ENCODE measurements around the gene SDR39U1. TPM values are rescaled to one million over a fixed set of nuclear protein-coding genes. Genes with fewer than 3 reads are reported as not detected.

The SDR39U1 gene
- total RNA-seq, 1 donor from 2014 or later, result 12.0 TPM

DNA sequence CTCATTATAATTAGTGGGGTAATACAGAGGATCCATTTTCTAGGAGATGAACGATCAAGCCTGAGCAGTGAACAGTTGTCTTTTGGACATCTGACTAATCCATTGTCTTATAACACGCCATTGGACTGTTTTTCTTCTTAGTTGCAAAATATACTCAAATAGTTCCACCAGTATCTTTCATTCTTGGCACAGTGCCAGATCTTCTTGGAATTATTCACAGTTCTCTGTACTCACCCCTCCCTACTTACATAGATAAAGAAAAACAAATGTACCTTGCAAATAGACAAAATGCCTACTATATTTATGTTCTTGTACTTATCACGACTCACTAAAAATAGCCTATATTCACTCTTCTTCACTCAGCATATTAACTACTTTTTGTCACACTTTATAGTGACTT is 16.9 kb downstream of the SDR39U1 start:
- H3K4me3 ChIP-seq (ENCODE audit: low read length in 3 of 3), result no peak overlapping the region
- no peaks in the 10 kb centered on the region for H3K36me3 ChIP-seq (ENCODE audit: control insufficient read depth in 3 of 3, insufficient read depth in 3 of 3, low read length in 3 of 3)
- no peak overlapping the region for H3K9ac ChIP-seq (ENCODE audit: low read depth in 1 of 3, low read length in 3 of 3)
- peaks cover 9 to 11% (median 10%) of the 10 kb centered on the region in 3 donors for H3K4me1 ChIP-seq (ENCODE audit: control insufficient read depth in 3 of 3, insufficient read depth in 3 of 3, low read length in 3 of 3)
- no peaks in the 10 kb centered on the region for H3K27me3 ChIP-seq (ENCODE audit: control insufficient read depth in 3 of 3, insufficient read depth in 3 of 3, low read length in 3 of 3)
- H3K9me3 ChIP-seq (ENCODE audit: control insufficient read depth in 3 of 3, low read length in 3 of 3), result no peaks in the 10 kb centered on the region
- H3K27ac ChIP-seq (ENCODE audit: low read depth, low read length), result peak overlapping the region; percentile 37

DNA sequence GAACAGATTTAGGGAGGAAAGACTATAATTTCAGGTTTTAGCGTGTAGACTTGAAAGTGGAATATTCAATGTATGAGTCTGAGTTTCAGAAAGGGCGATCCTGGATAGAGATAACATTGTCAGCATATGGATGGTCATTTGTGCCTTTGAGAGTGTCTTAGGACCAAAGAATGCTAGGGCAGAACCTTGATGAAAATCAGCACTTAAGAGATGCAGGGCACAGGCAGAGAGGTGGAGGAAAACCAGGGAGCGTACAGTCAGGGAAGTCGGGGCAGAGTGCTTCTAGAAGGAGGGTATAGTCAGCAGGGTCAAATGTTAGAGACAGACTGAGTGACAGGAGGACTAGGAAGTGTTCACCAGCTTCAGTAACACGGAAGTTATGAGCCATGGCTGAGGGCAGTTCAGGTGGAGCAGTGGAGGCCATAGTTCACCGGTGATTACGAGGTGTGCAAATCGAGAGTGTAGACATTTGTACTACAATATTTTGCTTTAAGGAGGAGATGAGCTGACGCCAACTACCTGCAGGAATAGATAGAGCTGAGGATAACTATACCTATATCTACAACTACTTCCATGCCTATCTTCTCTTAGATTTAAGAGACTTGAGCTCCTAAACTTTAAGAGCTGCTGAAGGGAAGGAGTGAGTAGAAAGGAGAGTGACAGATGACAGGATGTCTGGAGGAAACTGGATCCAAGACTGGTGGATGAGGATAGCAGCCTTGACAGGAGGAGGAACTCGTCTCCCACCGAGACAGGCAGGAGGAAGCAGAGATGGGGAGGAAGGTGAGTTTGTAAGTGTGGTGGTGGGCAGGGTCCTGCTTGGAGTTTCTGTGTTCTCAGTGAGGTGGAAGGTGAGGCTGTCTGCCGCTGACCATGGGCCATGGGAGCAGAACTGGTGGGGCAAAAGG is 19.6 kb downstream of the SDR39U1 start:
- H3K27me3 ChIP-seq (ENCODE audit: control insufficient read depth in 3 of 3, insufficient read depth in 3 of 3, low read length in 3 of 3), result peaks cover 0 to 6% (median 2%) of the 10 kb centered on the region in 3 donors
- no peak overlapping the region for H3K27ac ChIP-seq (ENCODE audit: low read depth, low read length)
- H3K4me3 ChIP-seq (ENCODE audit: low read length in 3 of 3), result no peak overlapping the region
- H3K9me3 ChIP-seq (ENCODE audit: control insufficient read depth in 3 of 3, low read length in 3 of 3), result no peaks in the 10 kb centered on the region
- H3K36me3 ChIP-seq (ENCODE audit: control insufficient read depth in 3 of 3, insufficient read depth in 3 of 3, low read length in 3 of 3), result no peaks in the 10 kb centered on the region
- peaks cover 0 to 3% (median 2%) of the 10 kb centered on the region in 3 donors for H3K4me1 ChIP-seq (ENCODE audit: control insufficient read depth in 3 of 3, insufficient read depth in 3 of 3, low read length in 3 of 3)
- H3K9ac ChIP-seq (ENCODE audit: low read depth in 1 of 3, low read length in 3 of 3), result no peak overlapping the region

DNA sequence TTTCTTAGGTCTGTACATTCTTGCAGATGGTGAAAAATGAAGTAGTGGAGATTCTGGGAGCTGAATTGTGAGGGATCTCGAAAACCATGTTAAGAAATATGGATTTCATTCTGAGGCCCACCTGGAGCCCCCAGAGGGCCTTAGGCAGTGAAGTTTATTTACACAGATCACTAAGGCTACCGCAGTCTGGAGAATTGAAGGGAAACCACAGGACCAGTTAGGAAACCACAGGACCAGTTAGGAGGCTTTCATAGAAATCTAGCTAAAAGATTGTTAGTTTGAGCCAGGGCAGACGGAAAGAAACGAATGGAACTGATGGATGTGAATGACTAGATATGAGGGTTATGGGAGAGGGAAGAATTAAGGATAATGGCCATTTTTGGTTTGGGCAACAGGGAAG is 20.3 kb downstream of the SDR39U1 start:
- peaks cover 0 to 6% (median 2%) of the 10 kb centered on the region in 3 donors for H3K27me3 ChIP-seq (ENCODE audit: control insufficient read depth in 3 of 3, insufficient read depth in 3 of 3, low read length in 3 of 3)
- no peak overlapping the region for H3K27ac ChIP-seq (ENCODE audit: low read depth, low read length)
- no peaks in the 10 kb centered on the region for H3K9me3 ChIP-seq (ENCODE audit: control insufficient read depth in 3 of 3, low read length in 3 of 3)
- no peaks in the 10 kb centered on the region for H3K36me3 ChIP-seq (ENCODE audit: control insufficient read depth in 3 of 3, insufficient read depth in 3 of 3, low read length in 3 of 3)
- H3K9ac ChIP-seq (ENCODE audit: low read depth in 1 of 3, low read length in 3 of 3), result no peak overlapping the region
- H3K4me1 ChIP-seq (ENCODE audit: control insufficient read depth in 3 of 3, insufficient read depth in 3 of 3, low read length in 3 of 3), result peaks cover 0 to 3% (median 2%) of the 10 kb centered on the region in 3 donors
- no peak overlapping the region for H3K4me3 ChIP-seq (ENCODE audit: low read length in 3 of 3)

DNA sequence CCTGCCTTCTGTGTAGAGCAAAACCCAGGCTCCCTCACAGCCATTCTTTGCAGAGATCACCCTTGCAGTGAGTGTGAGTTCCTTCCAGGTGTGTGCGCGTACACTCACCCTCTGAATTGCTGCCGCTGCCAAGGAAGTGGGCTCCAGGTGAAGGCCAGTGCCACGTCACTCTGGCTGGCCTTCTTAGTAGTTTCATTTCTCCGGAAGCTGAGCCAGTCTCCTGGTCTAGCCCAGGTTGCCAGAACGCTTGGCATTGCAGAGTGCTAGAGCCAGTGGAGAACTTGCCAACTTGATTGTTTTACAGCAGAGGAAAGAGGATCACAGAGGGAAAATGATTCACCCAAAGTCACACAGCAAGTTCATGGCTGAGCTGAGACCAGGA is 24.1 kb downstream of the SDR39U1 start:
- Histone ChIP-seq H3K27ac (ENCODE audit: low read depth, low read length) (no peak overlapping the region), H3K9me3 (ENCODE audit: control insufficient read depth in 3 of 3, low read length in 3 of 3) (no peaks in the 10 kb centered on the region), H3K27me3 (ENCODE audit: control insufficient read depth in 3 of 3, insufficient read depth in 3 of 3, low read length in 3 of 3) (peaks cover 0 to 6% (median 2%) of the 10 kb centered on the region in 3 donors), H3K4me3 (ENCODE audit: low read length in 3 of 3) (no peak overlapping the region), H3K4me1 (ENCODE audit: control insufficient read depth in 3 of 3, insufficient read depth in 3 of 3, low read length in 3 of 3) (peaks cover 0 to 3% (median 2%) of the 10 kb centered on the region in 3 donors), H3K9ac (ENCODE audit: low read depth in 1 of 3, low read length in 3 of 3) (no peak overlapping the region), H3K36me3 (ENCODE audit: control insufficient read depth in 3 of 3, insufficient read depth in 3 of 3, low read length in 3 of 3) (peaks cover 0 to 12% (median 4%) of the 10 kb centered on the region in 3 donors)

DNA sequence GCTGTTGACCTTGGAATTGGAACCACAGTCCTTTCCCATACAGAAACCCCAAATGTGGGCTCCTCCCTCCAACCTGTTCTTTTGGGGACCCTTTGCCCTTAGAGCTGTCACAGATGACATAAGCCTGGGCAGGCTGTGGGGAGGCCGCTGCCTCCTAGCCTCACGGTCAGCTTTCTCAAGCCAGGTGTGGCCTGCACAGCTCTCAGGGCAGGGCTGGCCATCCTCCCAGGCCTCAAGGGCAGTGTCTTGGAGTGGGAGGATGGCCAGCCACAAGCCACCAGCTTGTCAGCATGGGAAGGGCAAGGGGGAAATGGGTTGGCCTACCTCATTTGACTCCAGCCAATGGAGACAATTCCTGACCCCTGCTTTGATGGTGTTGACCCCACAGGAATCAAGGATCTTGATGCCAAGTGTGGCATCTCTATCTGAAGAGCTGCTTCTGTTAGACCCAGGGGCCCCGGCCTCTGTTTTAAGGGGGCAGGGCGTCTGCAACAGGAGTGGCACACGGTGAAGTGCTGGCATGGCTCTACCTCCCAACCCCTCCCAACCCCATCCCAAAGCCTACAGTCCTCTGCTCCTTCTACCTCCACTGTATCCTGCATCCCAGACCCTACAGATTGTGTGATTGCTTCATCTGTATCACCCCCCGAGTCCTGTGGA is 24.6 kb downstream of the SDR39U1 start:
- Histone ChIP-seq H3K4me3 (ENCODE audit: low read length in 3 of 3) (no peak overlapping the region), H3K4me1 (ENCODE audit: control insufficient read depth in 3 of 3, insufficient read depth in 3 of 3, low read length in 3 of 3) (peaks cover 0 to 3% (median 2%) of the 10 kb centered on the region in 3 donors), H3K36me3 (ENCODE audit: control insufficient read depth in 3 of 3, insufficient read depth in 3 of 3, low read length in 3 of 3) (peaks cover 0 to 17% (median 4%) of the 10 kb centered on the region in 3 donors), H3K9me3 (ENCODE audit: control insufficient read depth in 3 of 3, low read length in 3 of 3) (no peaks in the 10 kb centered on the region), H3K9ac (ENCODE audit: low read depth in 1 of 3, low read length in 3 of 3) (no peak overlapping the region), H3K27me3 (ENCODE audit: control insufficient read depth in 3 of 3, insufficient read depth in 3 of 3, low read length in 3 of 3) (peaks cover 0 to 6% (median 2%) of the 10 kb centered on the region in 3 donors), H3K27ac (ENCODE audit: low read depth, low read length) (no peak overlapping the region)

DNA sequence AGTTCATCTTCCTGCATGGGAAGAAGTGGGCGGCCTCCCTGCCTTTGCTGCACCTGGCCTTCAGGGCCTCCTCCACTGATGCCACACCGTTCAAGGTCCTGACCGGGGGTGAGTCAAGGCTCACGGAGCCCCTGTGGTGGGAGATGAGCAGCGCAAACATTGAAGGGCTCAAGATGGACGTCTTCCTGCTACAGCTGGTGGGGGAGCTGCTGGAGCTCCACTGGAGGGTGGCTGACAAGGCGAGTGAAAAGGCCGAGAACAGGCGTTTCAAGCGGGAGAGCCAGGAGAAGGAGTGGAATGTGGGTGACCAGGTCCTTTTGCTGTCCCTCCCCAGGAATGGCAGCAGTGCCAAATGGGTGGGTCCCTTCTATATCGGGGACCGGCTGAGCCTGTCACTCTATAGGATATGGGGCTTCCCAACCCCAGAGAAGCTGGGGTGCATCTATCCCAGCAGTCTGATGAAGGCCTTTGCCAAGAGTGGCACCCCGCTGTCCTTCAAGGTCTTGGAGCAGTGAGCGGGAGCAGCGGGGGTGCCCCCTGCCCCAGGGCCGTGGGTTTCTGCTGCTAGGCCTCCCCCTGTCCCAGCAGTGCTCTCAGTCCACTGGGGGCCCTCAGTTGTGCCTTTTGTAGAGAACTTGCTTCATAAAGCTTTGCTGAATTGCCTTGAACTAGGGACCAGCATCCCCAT is 25.5 kb downstream of the SDR39U1 start:
- Histone ChIP-seq H3K36me3 (ENCODE audit: control insufficient read depth in 3 of 3, insufficient read depth in 3 of 3, low read length in 3 of 3) (peaks cover 0 to 22% (median 4%) of the 10 kb centered on the region in 3 donors), H3K9ac (ENCODE audit: low read depth in 1 of 3, low read length in 3 of 3) (no peak overlapping the region), H3K27ac (ENCODE audit: low read depth, low read length) (no peak overlapping the region), H3K27me3 (ENCODE audit: control insufficient read depth in 3 of 3, insufficient read depth in 3 of 3, low read length in 3 of 3) (peaks cover 0 to 6% (median 2%) of the 10 kb centered on the region in 3 donors), H3K4me1 (ENCODE audit: control insufficient read depth in 3 of 3, insufficient read depth in 3 of 3, low read length in 3 of 3) (peaks cover 0 to 3% (median 2%) of the 10 kb centered on the region in 3 donors), H3K9me3 (ENCODE audit: control insufficient read depth in 3 of 3, low read length in 3 of 3) (no peaks in the 10 kb centered on the region), H3K4me3 (ENCODE audit: low read length in 3 of 3) (no peak overlapping the region)

DNA sequence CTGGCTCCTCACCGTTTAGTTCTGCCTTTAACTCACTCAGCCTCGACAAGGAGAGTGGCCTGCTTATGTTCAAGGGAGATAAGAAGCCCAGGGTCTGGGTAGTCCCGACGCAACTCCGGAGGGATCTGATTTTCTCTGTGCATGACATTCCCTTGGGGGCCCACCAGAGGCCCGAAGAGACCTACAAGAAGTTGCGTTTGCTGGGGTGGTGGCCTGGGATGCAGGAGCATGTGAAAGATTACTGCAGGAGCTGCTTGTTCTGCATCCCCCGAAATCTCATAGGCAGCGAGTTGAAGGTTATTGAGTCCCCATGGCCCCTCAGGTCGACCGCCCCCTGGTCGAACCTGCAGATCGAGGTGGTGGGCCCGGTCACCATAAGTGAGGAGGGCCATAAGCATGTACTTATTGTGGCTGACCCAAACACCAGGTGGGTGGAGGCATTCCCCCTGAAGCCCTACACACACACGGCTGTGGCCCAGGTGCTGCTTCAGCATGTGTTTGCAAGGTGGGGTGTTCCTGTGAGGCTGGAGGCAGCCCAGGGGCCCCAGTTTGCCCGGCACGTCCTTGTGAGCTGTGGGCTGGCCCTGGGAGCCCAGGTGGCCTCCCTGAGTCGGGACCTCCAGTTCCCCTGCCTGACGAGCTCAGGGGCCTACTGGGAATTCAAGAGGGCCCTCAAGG is 26.2 kb downstream of the SDR39U1 start:
- H3K36me3 ChIP-seq (ENCODE audit: control insufficient read depth in 3 of 3, insufficient read depth in 3 of 3, low read length in 3 of 3), result peaks cover 0 to 22% (median 4%) of the 10 kb centered on the region in 3 donors
- peaks cover 0 to 6% (median 2%) of the 10 kb centered on the region in 3 donors for H3K27me3 ChIP-seq (ENCODE audit: control insufficient read depth in 3 of 3, insufficient read depth in 3 of 3, low read length in 3 of 3)
- H3K9me3 ChIP-seq (ENCODE audit: control insufficient read depth in 3 of 3, low read length in 3 of 3), result no peaks in the 10 kb centered on the region
- no peak overlapping the region for H3K4me3 ChIP-seq (ENCODE audit: low read length in 3 of 3)
- H3K4me1 ChIP-seq (ENCODE audit: control insufficient read depth in 3 of 3, insufficient read depth in 3 of 3, low read length in 3 of 3), result peaks cover 0 to 3% (median 2%) of the 10 kb centered on the region in 3 donors
- no peak overlapping the region for H3K27ac ChIP-seq (ENCODE audit: low read depth, low read length)
- H3K9ac ChIP-seq (ENCODE audit: low read depth in 1 of 3, low read length in 3 of 3), result no peak overlapping the region

DNA sequence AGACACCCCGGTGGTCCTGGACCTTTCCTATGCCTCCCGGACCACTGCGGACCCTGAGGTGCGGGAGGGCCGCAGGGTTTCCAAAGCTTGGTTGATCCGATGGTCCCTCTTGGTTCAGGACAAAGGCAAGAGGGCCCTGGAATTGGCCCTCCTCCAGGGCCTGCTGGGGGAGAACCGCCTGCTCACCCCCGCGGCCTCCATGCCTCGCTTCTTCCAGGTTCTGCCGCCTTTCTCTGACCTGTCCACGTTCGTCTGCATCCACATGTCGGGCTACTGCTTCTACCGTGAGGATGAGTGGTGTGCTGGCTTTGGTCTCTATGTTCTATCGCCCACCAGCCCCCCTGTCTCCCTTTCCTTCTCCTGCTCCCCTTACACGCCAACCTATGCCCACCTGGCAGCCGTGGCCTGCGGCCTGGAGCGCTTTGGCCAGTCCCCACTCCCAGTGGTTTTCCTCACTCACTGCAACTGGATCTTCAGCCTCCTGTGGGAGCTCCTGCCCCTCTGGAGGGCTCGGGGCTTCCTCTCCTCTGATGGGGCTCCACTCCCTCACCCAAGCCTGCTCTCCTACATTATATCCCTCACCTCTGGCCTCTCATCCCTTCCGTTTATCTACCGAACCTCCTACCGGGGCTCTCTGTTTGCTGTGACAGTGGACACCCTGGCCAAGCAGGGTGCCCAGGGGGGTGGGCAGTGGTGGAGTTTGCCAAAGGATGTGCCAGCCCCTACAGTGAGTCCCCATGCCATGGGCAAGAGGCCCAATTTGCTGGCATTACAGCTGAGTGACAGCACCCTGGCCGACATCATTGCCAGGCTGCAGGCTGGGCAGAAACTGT is 26.9 kb downstream of the SDR39U1 start:
- Histone ChIP-seq H3K36me3 (ENCODE audit: control insufficient read depth in 3 of 3, insufficient read depth in 3 of 3, low read length in 3 of 3) (peaks cover under 1 to 22% (median 4%) of the 10 kb centered on the region in 3 donors), H3K4me3 (ENCODE audit: low read length in 3 of 3) (no peak overlapping the region)

More for the DNA sequence above, 26.9 kb downstream of the SDR39U1 start:
- H3K27me3 ChIP-seq (ENCODE audit: control insufficient read depth in 3 of 3, insufficient read depth in 3 of 3, low read length in 3 of 3), result peaks cover 0 to 6% (median 2%) of the 10 kb centered on the region in 3 donors
- no peaks in the 10 kb centered on the region for H3K9me3 ChIP-seq (ENCODE audit: control insufficient read depth in 3 of 3, low read length in 3 of 3)
- peaks cover 0 to 3% (median 2%) of the 10 kb centered on the region in 3 donors for H3K4me1 ChIP-seq (ENCODE audit: control insufficient read depth in 3 of 3, insufficient read depth in 3 of 3, low read length in 3 of 3)
- H3K27ac ChIP-seq (ENCODE audit: low read depth, low read length), result no peak overlapping the region
- H3K9ac ChIP-seq (ENCODE audit: low read depth in 1 of 3, low read length in 3 of 3), result no peak overlapping the region
